K562 (cell line): ENCODE data around the gene C1QTNF8. TPM values are rescaled to one million over a fixed set of nuclear protein-coding genes. Genes with fewer than 3 reads are reported as not detected.

Experiments
- CLOCK ChIP-seq: fragments of 250-450 bp; sonication (Bioruptor Pico); IDR thresholded peaks from 2 replicates; pipeline ENCODE4 v1.4.0; 2020; ENCODE audit warnings: mild to moderate bottlenecking, moderate library complexity, borderline replicate concordance
- SMAD4 ChIP-seq: fragments of 250-450 bp; sonication (Bioruptor Pico); conservative IDR thresholded peaks from 2 replicates; pipeline ENCODE4 v1.8.0; 2021; ENCODE audit warnings: inconsistent platforms, mild to moderate bottlenecking, moderate library complexity
- TCF7 ChIP-seq: sonication (generic); IDR thresholded peaks from 2 replicates; pipeline ENCODE4 v1.6.1; 2016; ENCODE audit warnings: antibody characterized with exemption, borderline replicate concordance
- ZNF280A ChIP-seq: fragments of 450-650 bp; IDR thresholded peaks from 2 replicates; pipeline ENCODE4 v1.6.1; 2018; ENCODE audit warnings: mild to moderate bottlenecking, low read depth; ENCODE audit not compliant: partially characterized antibody
- ZNF347 ChIP-seq: fragments of 450-650 bp; formaldehyde crosslinking; IDR thresholded peaks from 2 replicates; pipeline ENCODE4 v1.4.0; 2020; ENCODE audit warnings: low read depth, mild to moderate bottlenecking, moderate library complexity
- polyA plus RNA-seq, 8 experiments: library from polyadenylated mRNA; depleted of rRNA in 4 of 8; stranded (reverse) in 5 of 8; unstranded in 3 of 8; fragments of >200 nt; fragmentation: Nextera tagmentation in 2 of 8; fragmentation: Illumina TruSeq in 1 of 8; extraction: Ambion mirVana in 2 of 8; extraction: Trizol in 1 of 8; gene quantifications; 2 replicates each; pipeline versions ENCODE4 v1.2.1 to v1.2.3, GENCODE V29; 2011 to 2014; ENCODE audit warnings: inconsistent platforms in 1 of 8, missing spikeins in 1 of 8
- total RNA-seq, 7 experiments: library from RNA; depleted of rRNA in 6 of 7; stranded (reverse); fragments of >200 nt in 6 of 7; fragmentation: Illumina TruSeq in 2 of 7; extraction: Trizol in 2 of 7; gene quantifications; 2 replicates each; pipeline versions ENCODE4 v1.2.1 to v1.2.3, GENCODE V29; 2011 to 2021; ENCODE audit warnings: low replicate concordance in 1 of 7

C1QTNF8 gene
- total and polyA plus RNA-seq, 9 of the 15 experiments (the other 6 are each of a cell fraction or from before 2014, with no cell fraction given): not detected

- TF ChIP-seq TCF7: no peak
- TF ChIP-seq CLOCK (CRISPR knock-in tag): no peak
- TF ChIP-seq ZNF347 (CRISPR knock-in tag): no peak
- TF ChIP-seq ZNF280A: no peak
- TF ChIP-seq SMAD4 (CRISPR knock-in tag): no peak
- TF ChIP-seq, all 486 proteins: peak for 0
Measured at GRCh38 chr16:1140582-1141162, 44.6 kb upstream of the C1QTNF8 start (continued).
